Skin of body (tissue), 2 donors: Measurements from ENCODE around the gene OOSP3. TPM values are rescaled to one million over a fixed set of nuclear protein-coding genes. Genes with fewer than 3 reads are reported as not detected.
"Not testable (repeated sequence)": the region's sequence is repeated elsewhere in the genome, so short reads cannot be mapped to it uniquely, and the experiment has no call there.

ENCODE experiments used
- DNase-seq: peaks from one replicate; lab custom pipeline; 2025; lab: John Stamatoyannopoulos, UW
- total RNA-seq: library from RNA; depleted of rRNA; stranded (reverse); fragments of >200 nt; gene quantifications from one replicate; pipeline ENCODE4 v1.2.3, GENCODE V29; 2014

Gene OOSP3, protein sequence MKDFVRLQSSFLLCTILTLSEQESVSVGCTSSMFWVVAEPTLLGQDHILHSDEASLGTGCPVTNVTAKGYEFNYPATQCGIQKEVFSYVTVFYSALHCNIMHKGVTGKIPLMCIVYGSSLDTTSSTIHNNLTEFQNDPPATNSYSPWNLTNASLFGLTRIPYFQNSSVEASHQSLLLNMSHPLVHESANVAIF
- total RNA-seq: not detected

GRCh38 chr11:59878575-59878974 lies at the start of gene OOSP3:
Gene OOSP3 (plus strand): TSS chr11:59878782. CDS start chr11:59878809, 27 bp downstream.
- no peak for DNase-seq

GRCh38 chr11:59829358-59829757 lies 49.2 kb upstream of the OOSP3 start:
- no peak for DNase-seq

DNA sequence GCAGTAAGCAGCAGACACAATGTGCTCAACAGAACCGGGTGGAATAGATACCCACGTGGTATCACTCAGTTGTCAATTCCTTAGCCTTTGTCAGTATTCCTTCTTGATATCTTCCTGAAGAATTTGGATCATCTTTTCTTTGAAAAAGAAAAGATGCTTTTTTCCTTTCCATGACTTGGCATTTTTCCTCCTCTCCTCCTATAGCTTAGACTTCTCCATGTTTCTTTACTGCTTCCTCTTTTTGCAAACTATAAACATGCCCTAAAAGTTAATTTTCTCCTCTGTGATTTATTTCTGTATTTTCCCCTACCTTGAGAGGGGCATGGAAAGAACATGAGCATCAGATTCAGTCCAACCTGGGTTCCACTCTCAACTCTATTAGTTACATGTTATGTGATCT lies 45.0 kb upstream of the OOSP3 start:
- DNase-seq: no peak

- no peak for DNase-seq
These were observed 39.0 kb upstream of the OOSP3 start for GRCh38 chr11:59839615-59840014.

GRCh38 chr11:59841514-59841913 lies 37.1 kb upstream of the OOSP3 start:
- DNase-seq: no peak

DNA sequence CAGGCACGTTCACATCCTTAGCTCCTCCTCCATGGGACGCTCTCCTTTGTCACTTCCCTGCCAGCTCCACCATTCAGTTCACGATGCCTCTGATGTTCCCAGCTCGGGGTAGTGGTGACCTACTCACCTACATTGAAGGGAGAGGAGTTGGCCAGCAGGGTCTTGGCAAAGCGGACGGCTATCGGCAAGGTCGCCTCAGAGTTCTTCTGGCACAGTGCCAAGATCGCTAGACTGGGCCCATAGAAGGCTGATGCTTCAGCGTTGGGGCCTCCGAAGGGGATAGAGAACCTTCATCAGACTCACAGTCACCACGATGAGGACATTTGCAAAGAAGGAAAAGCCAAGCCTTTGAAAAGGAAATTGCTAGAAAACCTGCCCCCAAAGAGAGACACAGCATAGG lies 36.3 kb upstream of the OOSP3 start:
- no peak for DNase-seq

DNA sequence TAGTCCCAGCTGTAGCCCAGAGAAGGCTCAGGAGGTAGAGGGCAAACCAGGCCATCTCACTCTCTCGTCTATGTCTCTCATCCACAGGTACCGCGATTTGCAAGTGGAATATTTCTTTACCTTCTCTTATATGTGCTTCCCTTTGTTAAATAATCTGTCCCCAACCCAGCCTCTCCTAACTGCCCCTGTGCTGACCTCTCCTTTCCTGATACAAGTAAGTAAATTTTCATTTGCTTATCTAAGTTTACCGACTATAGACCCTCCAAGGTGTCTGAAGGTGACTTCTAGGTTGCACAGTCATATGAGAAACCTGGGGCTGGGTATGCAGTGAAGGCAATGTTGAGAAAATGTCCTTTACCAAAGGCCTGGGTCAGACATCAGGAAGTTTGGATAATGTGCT lies 33.2 kb upstream of the OOSP3 start, which contains the start of gene CBLIF:
Gene CBLIF, minus strand, starts transcription at position 101 of the 400 bp plus-strand sequence. Its CDS starts 46 bp downstream, at position 55.
- DNase-seq: no peak

- DNase-seq: no peak
These were observed 32.0 kb upstream of the OOSP3 start for GRCh38 chr11:59846556-59846955.

GRCh38 chr11:59847626-59848025 lies 31.0 kb upstream of the OOSP3 start:
- DNase-seq: no peak

DNA sequence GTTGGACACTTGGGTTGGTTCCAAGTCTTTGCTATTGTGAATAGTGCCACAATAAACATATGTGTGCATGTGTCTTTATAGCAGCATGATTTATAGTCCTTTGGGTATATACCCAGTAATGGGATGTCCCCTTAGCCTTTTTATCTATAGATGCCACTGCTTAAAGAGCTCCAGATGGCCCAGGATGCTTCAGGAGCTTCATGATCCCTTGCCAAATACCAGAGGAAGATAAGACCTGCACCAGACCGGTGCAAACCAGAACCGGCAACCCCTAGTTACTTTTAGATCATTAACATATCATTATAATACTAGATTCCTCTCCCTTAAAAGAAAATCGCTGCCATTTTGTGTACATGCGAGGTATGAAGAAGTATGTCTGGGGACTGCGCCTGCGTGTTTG lies 30.1 kb upstream of the OOSP3 start:
- DNase-seq: not testable (repeated sequence)

DNA sequence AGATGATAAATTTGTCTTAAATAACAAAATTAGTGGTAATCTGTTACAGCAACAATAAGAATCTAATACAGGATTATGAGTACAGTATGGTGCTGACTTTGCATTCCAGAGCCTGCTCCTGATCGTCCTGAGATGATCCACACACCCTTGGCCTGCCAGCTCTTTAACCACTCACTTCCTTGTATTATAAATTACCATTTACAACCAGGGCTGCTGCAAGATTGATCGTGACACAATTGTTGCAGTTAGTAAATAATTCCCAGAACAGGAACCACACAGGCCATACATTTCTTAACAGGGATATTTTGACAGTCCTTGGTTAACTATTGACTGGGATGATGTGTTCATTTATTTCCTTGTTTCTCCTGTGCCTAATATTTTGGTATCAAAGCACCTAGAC lies 29.5 kb upstream of the OOSP3 start:
- no peak for DNase-seq

DNA sequence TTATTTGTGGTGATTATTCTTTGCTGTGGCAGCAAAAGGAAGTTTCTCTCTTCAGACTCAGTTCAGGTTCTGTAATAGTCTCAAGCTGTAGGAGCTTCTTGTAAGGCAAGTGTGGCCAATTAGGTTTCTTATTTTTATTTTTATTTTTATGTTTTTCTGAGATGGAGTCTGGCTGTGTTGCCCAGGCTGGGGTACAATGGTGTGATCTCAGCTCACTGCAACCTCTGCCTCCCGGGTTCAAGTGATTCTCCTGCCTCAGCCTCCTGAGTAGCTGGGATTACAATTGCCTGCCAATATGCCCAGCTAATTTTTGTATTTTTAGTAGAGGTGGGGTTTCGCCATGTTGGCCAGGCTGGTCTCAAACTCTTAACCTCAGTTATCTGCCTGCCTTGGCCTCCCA lies 29.0 kb upstream of the OOSP3 start:
- DNase-seq: not testable (repeated sequence)

GRCh38 chr11:59851416-59851815 lies 27.2 kb upstream of the OOSP3 start:
- not testable (repeated sequence) for DNase-seq

GRCh38 chr11:59854871-59855270 lies 23.7 kb upstream of the OOSP3 start:
- no peak for DNase-seq

- no peak for DNase-seq
These were observed 20.8 kb upstream of the OOSP3 start for GRCh38 chr11:59857439-59858434.

DNA sequence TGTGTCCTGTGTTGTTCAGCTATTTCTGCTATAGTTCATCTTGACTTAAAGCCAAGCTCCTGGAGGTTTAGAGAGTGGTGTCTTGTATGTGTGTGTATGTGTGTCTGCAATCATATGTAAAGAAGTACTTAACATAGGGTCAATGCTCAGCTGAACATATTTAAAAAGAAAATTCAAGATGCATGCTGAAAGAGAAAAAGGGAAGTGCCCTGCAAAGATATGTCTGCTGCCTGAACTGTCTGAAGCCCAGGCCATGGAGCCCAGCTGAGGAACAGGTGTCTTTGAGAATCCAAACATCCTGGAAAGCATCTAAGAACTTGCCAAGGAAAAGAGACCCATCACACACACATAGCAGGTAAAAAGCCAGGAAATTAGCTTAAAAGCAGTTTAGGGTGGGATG lies 18.9 kb upstream of the OOSP3 start:
- no peak for DNase-seq

- DNase-seq: no peak
These were observed 16.3 kb upstream of the OOSP3 start for GRCh38 chr11:59862252-59862651.

- no peak for DNase-seq
These were observed 13.6 kb upstream of the OOSP3 start for GRCh38 chr11:59865031-59865430.

DNA sequence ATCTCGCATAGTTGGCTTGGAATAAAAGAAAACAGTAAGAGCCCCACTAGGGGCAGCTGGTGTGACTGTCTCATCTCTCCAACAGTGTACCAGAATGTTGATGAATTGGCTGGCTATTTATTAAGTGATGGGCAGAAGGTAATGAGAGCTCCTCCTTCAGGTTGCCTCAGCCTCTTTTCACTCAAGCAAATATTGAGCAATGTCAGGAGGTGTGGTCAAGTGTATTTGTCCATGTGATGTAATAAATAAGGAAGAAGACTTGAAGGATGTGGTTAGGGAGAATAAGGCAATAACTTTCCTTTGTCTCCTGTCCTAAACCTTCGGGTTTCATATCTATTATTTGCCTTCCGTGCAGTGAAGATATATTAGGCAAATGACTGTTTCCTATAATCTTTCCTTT lies 12.2 kb upstream of the OOSP3 start, which contains the start of gene TCN1:
Gene TCN1, minus strand, starts transcription at position 91 of the 400 bp plus-strand sequence. Its CDS starts 17 bp downstream, at position 74.
- no peak for DNase-seq

DNA sequence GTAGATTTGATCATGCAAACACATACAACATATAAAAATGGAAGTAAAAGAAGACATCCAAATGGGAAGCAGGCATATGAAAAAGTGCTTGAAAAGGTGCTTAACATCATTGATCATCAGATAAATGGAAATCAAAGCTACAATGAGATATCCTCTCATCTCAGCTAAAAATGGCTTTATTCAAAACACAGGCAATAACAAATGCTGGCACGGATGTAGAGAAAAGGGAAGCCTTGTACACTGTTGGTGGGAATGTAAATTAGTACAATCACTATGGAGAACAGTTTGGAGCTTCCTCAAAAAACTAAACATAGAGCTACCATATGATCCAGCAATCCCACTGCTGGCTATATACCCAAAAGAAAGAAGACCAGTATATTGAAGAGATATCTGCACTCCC lies 11.7 kb upstream of the OOSP3 start:
- no peak for DNase-seq

DNA sequence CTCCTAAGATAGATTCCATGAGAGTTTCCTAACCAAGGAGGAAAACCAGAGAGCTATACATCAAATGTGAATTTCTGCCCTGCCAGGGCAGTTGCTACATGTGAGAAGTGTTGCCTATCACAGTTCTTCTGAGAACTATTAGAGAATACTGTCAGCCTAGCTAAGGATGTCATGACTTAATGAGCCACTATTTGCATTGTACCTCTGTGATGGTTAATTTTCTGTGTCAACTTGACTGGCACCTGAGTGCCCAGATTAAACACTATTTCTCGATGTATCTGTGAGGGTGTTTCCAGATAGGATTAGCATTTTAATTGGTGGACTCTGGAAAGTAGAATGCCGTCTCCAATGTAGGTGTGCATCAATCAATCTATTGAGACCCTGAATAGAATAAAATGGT lies 10.6 kb upstream of the OOSP3 start:
- no peak for DNase-seq

GRCh38 chr11:59872076-59872475 lies 6.5 kb upstream of the OOSP3 start:
- no peak for DNase-seq
